ENCODE results near the gene TYSND1. TPM values are rescaled to one million over a fixed set of nuclear protein-coding genes. Genes with fewer than 3 reads are reported as not detected.

Gene TYSND1
- total RNA-seq, 4 donors from 2014 or later, result 16.7 to 32.4 (median 21.9) TPM

GRCh38 chr10:70132098-70133029 is 14.1 kb downstream of the TYSND1 start, which contains the start of gene AIFM2:
TSS of gene AIFM2 (minus strand) at chr10:70132825. CDS start at chr10:70124084, 8,741 bp downstream.
- Histone ChIP-seq H3K9me3 (no peaks in the 10 kb centered on the region), H3K36me3 (peaks cover 0 to 11% (median 0%) of the 10 kb centered on the region in 3 donors), H3K4me3 (peak within 1 kb of the TSS; percentile 58 to 88 (median 68)), H3K27ac (peak within 1 kb of the TSS; percentile 84 to 89 (median 86)), H3K27me3 (no peaks in the 10 kb centered on the region), H3K4me1 (peaks cover 9 to 47% (median 20%) of the 10 kb centered on the region in 3 donors)
- peak in 2 of 6 experiments; percentile 13 to 27 for TF ChIP-seq CTCF (IDR thresholded peaks at IDR 0.05)
- peak in 2 of 4 donors; percentile 53 to 68 for TF ChIP-seq POLR2A (IDR thresholded peaks at IDR 0.05)
- 9 to 18% methylated on average over 24 to 49 of the region's 80 CpGs for WGBS, 2 donors
- intact Hi-C loops (cut with DNase I), result no loop called here
- DNase-seq, result no peak

GRCh38 chr10:70131560-70131937 is 15.0 kb downstream of the TYSND1 start:
- TF ChIP-seq CTCF (IDR thresholded peaks at IDR 0.05) (no peak), POLR2A (IDR thresholded peaks at IDR 0.05) (no peak)
- DNase-seq, result no peak

GRCh38 chr10:70130878-70131559 is 15.5 kb downstream of the TYSND1 start:
- intact Hi-C loops (cut with DNase I), result no loop called here
- Histone ChIP-seq H3K27me3 (no peaks in the 10 kb centered on the region), H3K9me3 (no peaks in the 10 kb centered on the region), H3K27ac (peak overlapping the region; percentile 84 to 89 (median 86)), H3K36me3 (peaks cover 0 to 11% (median 0%) of the 10 kb centered on the region in 3 donors), H3K4me1 (peaks cover 9 to 44% (median 20%) of the 10 kb centered on the region in 3 donors), H3K4me3 (peak overlapping the region in 3 of 4 donors; percentile 60 to 88 (median 75))
- no peak for TF ChIP-seq CTCF (IDR thresholded peaks at IDR 0.05)
- no peak for TF ChIP-seq POLR2A (IDR thresholded peaks at IDR 0.05)
- WGBS, 2 donors, result 53 to 61% methylated on average over 5 to 9 of the region's 10 CpGs
- no peak for DNase-seq

More at GRCh38 chr10:70131560-70131937, 15.0 kb downstream of the TYSND1 start:
- peak overlapping the region; percentile 58 to 88 (median 68) for H3K4me3 ChIP-seq
- H3K4me1 ChIP-seq, result peaks cover 9 to 44% (median 20%) of the 10 kb centered on the region in 3 donors
- H3K36me3 ChIP-seq, result peaks cover 0 to 11% (median 0%) of the 10 kb centered on the region in 3 donors
- H3K27me3 ChIP-seq, result no peaks in the 10 kb centered on the region
- no peaks in the 10 kb centered on the region for H3K9me3 ChIP-seq
- intact Hi-C loops (cut with DNase I), result no loop called here
- peak overlapping the region; percentile 84 to 89 (median 86) for H3K27ac ChIP-seq
- 67 to 94% methylated on average over 2 of the region's 4 CpGs for WGBS, 2 donors

- Histone ChIP-seq H3K36me3 (peaks cover 0 to 26% (median 0%) of the 10 kb centered on the region in 3 donors), H3K27ac (no peak overlapping the region), H3K9me3 (no peaks in the 10 kb centered on the region), H3K4me3 (no peak overlapping the region), H3K27me3 (no peaks in the 10 kb centered on the region), H3K4me1 (peaks cover 4 to 34% (median 6%) of the 10 kb centered on the region in 3 donors)
- TF ChIP-seq POLR2A (IDR thresholded peaks at IDR 0.05) (no peak), CTCF (IDR thresholded peaks at IDR 0.05) (no peak)
- no peak for DNase-seq
- 94 to 95% methylated on average over 9 to 11 of the region's 15 CpGs for WGBS, 2 donors
- intact Hi-C loops (cut with DNase I), result no loop called here
These were observed 19.7 kb downstream of the TYSND1 start for GRCh38 chr10:70126700-70127395.

All from esophagus squamous epithelium (tissue), 5 donors.